Measurements from ENCODE around the gene RBM28. TPM values are rescaled to one million over a fixed set of nuclear protein-coding genes. Genes with fewer than 3 reads are reported as not detected.

The RBM28 gene
- polyA plus RNA-seq, 1 donor from 2014 or later: 18.9 TPM

DNA sequence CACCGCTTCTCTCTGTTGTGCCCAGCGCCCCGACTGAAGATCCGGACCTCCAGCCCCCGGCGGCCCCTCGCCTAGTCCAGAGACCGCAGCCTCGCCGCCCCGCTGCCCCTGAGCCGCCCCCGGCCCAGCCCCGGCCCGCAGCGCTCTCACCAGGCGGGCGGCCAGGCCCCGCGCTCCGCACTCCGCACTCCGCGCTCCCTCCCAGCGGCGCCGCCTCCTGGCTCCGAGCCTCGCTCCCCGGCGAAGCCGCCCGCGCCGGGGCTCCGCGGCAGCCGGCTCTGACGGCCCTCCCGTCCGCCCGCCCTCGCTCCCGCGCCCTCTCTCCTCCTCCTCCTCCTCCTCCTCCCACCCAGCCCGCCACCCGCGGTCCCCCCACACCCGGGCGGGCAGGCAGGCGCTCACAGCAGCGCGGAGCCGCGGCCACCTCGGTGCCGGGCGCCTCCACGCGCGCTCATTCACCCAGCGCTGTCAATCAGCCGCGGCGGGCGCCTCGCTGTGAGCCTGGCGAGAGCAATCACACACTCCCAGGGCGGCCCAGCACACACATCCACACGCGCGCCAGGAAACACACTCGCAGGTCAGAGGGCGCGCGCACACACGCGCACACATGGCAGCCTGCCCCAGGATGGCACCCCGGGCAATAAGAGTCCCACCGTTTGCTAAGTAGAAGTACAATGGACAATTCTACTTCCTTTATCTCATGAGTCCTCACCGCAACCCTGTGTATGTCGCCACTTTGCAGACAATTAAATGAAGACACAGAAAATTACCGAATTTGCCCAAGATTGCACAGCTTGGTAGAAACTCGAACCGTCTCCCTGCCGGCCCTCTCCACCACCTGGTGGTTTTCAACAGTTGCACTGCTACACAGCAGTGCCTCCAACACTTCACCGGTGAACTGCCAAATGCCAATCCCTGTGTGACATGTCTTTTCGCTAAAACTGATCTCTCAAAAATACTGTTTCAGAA, 18.0 kb upstream of the RBM28 start, which contains the start of gene PRRT4:
TSS of gene PRRT4 (minus strand) at position 280 of the 969 bp plus-strand sequence.
- H3K27ac ChIP-seq (ENCODE audit: low read length): peak within 1 kb of the TSS; percentile 72
- no peaks in the 10 kb centered on the region for H3K9me2 ChIP-seq (ENCODE audit: insufficient read depth, low read length)
- H3K4me3 ChIP-seq (ENCODE audit: low read length): peak within 1 kb of the TSS; percentile 92
- peak; percentile 38 for TF ChIP-seq SMC3 (conservative IDR thresholded peaks at IDR 0.05; ENCODE audit: poor library complexity)
- TF ChIP-seq RAD21 (conservative IDR thresholded peaks at IDR 0.05): peak; percentile 17
- TF ChIP-seq TAF1 (IDR thresholded peaks at IDR 0.05; ENCODE audit: low read depth): peak; percentile 49
- TF ChIP-seq MXI1 (conservative IDR thresholded peaks at IDR 0.05; ENCODE audit: poor library complexity, severe bottlenecking): peak; percentile 81
- TF ChIP-seq, protein P1, sequence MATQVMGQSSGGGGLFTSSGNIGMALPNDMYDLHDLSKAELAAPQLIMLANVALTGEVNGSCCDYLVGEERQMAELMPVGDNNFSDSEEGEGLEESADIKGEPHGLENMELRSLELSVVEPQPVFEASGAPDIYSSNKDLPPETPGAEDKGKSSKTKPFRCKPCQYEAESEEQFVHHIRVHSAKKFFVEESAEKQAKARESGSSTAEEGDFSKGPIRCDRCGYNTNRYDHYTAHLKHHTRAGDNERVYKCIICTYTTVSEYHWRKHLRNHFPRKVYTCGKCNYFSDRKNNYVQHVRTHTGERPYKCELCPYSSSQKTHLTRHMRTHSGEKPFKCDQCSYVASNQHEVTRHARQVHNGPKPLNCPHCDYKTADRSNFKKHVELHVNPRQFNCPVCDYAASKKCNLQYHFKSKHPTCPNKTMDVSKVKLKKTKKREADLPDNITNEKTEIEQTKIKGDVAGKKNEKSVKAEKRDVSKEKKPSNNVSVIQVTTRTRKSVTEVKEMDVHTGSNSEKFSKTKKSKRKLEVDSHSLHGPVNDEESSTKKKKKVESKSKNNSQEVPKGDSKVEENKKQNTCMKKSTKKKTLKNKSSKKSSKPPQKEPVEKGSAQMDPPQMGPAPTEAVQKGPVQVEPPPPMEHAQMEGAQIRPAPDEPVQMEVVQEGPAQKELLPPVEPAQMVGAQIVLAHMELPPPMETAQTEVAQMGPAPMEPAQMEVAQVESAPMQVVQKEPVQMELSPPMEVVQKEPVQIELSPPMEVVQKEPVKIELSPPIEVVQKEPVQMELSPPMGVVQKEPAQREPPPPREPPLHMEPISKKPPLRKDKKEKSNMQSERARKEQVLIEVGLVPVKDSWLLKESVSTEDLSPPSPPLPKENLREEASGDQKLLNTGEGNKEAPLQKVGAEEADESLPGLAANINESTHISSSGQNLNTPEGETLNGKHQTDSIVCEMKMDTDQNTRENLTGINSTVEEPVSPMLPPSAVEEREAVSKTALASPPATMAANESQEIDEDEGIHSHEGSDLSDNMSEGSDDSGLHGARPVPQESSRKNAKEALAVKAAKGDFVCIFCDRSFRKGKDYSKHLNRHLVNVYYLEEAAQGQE (IDR thresholded peaks at IDR 0.05; ENCODE audit: borderline replicate concordance): no peak
- TF ChIP-seq, protein P2, sequence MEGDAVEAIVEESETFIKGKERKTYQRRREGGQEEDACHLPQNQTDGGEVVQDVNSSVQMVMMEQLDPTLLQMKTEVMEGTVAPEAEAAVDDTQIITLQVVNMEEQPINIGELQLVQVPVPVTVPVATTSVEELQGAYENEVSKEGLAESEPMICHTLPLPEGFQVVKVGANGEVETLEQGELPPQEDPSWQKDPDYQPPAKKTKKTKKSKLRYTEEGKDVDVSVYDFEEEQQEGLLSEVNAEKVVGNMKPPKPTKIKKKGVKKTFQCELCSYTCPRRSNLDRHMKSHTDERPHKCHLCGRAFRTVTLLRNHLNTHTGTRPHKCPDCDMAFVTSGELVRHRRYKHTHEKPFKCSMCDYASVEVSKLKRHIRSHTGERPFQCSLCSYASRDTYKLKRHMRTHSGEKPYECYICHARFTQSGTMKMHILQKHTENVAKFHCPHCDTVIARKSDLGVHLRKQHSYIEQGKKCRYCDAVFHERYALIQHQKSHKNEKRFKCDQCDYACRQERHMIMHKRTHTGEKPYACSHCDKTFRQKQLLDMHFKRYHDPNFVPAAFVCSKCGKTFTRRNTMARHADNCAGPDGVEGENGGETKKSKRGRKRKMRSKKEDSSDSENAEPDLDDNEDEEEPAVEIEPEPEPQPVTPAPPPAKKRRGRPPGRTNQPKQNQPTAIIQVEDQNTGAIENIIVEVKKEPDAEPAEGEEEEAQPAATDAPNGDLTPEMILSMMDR (IDR thresholded peaks at IDR 0.05; ENCODE audit: poor library complexity, severe bottlenecking): peak; percentile 59
- TF ChIP-seq POLR2AphosphoS5 (IDR thresholded peaks at IDR 0.05): peak; percentile 22
- TF ChIP-seq EZH2 (IDR thresholded peaks at IDR 0.05; ENCODE audit: borderline replicate concordance, insufficient read depth, low read length, poor library complexity, severe bottlenecking): no peak
- TF ChIP-seq EP300 (conservative IDR thresholded peaks at IDR 0.05; ENCODE audit: poor library complexity, severe bottlenecking): no peak
- H4K20me1 ChIP-seq (ENCODE audit: insufficient read depth): no peaks in the 10 kb centered on the region
- H3K9ac ChIP-seq (ENCODE audit: low read length): peak within 1 kb of the TSS; percentile 86
- peak within 1 kb of the TSS; percentile 75 for H2AFZ ChIP-seq (ENCODE audit: low read depth, low read length)
- no peaks in the 10 kb centered on the region for H3K79me2 ChIP-seq (replicated peaks; ENCODE audit: insufficient read depth, low read length)
- H3K9me3 ChIP-seq (ENCODE audit: low read length): no peaks in the 10 kb centered on the region
- no peaks in the 10 kb centered on the region for H3K36me3 ChIP-seq (ENCODE audit: insufficient read depth, low read length)
- H3K4me2 ChIP-seq (ENCODE audit: low read length): peak within 1 kb of the TSS; percentile 61
- peaks cover 39% of the 10 kb centered on the region for H3K27me3 ChIP-seq (ENCODE audit: insufficient read depth, low read depth, low read length)
- H3F3A ChIP-seq (ENCODE audit: insufficient read depth, low read length, poor library complexity, severe bottlenecking): no peaks in the 10 kb centered on the region

DNA sequence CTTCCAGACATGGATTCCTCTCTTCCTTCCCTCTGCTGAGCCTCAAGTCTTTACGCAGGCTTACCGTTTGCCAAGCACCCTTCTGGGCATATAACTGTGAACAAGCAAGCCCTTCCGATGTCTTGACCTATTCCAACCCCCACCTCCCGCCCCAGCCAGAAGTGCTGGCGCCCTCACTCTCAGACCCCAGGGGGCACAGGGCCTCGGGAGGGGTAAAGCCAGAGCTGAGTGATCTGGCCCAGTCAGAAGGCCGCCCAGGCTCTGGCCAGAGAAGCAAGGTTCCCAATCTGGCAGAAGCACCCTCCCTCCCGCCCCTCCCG, 16.6 kb upstream of the RBM28 start:
- no peaks in the 10 kb centered on the region for H3K9me2 ChIP-seq (ENCODE audit: insufficient read depth, low read length)
- no peaks in the 10 kb centered on the region for H3F3A ChIP-seq (ENCODE audit: insufficient read depth, low read length, poor library complexity, severe bottlenecking)
- H3K9ac ChIP-seq (ENCODE audit: low read length): peak overlapping the region; percentile 86
- TF ChIP-seq MXI1 (conservative IDR thresholded peaks at IDR 0.05; ENCODE audit: poor library complexity, severe bottlenecking) (no peak), TAF1 (IDR thresholded peaks at IDR 0.05; ENCODE audit: low read depth) (no peak), EZH2 (IDR thresholded peaks at IDR 0.05; ENCODE audit: borderline replicate concordance, insufficient read depth, low read length, poor library complexity, severe bottlenecking) (no peak), SMC3 (conservative IDR thresholded peaks at IDR 0.05; ENCODE audit: poor library complexity) (no peak), RAD21 (conservative IDR thresholded peaks at IDR 0.05) (no peak), EP300 (conservative IDR thresholded peaks at IDR 0.05; ENCODE audit: poor library complexity, severe bottlenecking) (no peak), POLR2AphosphoS5 (IDR thresholded peaks at IDR 0.05) (no peak)
- TF ChIP-seq, protein P2 (IDR thresholded peaks at IDR 0.05; ENCODE audit: poor library complexity, severe bottlenecking): no peak
- TF ChIP-seq, protein P1 (IDR thresholded peaks at IDR 0.05; ENCODE audit: borderline replicate concordance): no peak
- H3K9me3 ChIP-seq (ENCODE audit: low read length): no peaks in the 10 kb centered on the region
- H2AFZ ChIP-seq (ENCODE audit: low read depth, low read length): no peak overlapping the region
- no peaks in the 10 kb centered on the region for H3K79me2 ChIP-seq (replicated peaks; ENCODE audit: insufficient read depth, low read length)
- no peaks in the 10 kb centered on the region for H3K36me3 ChIP-seq (ENCODE audit: insufficient read depth, low read length)
- H3K27me3 ChIP-seq (ENCODE audit: insufficient read depth, low read depth, low read length): peaks cover 30% of the 10 kb centered on the region
- no peaks in the 10 kb centered on the region for H4K20me1 ChIP-seq (ENCODE audit: insufficient read depth)
- H3K4me2 ChIP-seq (ENCODE audit: low read length): peak overlapping the region; percentile 55
- peak overlapping the region; percentile 92 for H3K4me3 ChIP-seq (ENCODE audit: low read length)
- no peak overlapping the region for H3K27ac ChIP-seq (ENCODE audit: low read length)

Measured in neural cell (in vitro differentiated cells).